Loucy (cell line): ENCODE measurements around the gene TRIM31.

ENCODE experiments used
- EZH2phosphoT487 ChIP-seq: fragments of 200-600 bp; IDR thresholded peaks from 2 replicates; pipeline ENCODE4 v1.6.1; 2018; ENCODE audit warnings: antibody characterized with exemption, mild to moderate bottlenecking, moderate library complexity, borderline replicate concordance
- TF ChIP-seq, protein P1 (sequence below): fragments of 200-600 bp; sonication (generic); conservative IDR thresholded peaks from 2 replicates; pipeline ENCODE4 v1.5.1; 2014; ENCODE audit warnings: mild to moderate bottlenecking, antibody characterized with exemption, low read length

DNA sequence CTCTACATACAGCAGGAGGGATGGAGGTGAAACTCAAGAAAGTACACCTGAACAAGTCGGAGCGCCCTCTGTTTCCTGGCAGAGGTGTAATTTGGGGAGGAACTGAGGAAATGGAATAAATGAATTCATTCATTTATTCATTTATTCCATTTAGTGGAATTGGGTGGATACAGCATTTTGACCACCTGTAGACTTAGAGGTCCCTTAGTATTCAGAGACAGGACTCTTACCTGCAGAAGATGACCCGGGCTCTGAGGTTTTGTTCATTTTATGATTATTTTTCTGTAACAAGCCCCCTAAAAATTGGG lies 9.1 kb downstream of the TRIM31 start:
- TF ChIP-seq EZH2phosphoT487: no peak
- TF ChIP-seq, protein P1, sequence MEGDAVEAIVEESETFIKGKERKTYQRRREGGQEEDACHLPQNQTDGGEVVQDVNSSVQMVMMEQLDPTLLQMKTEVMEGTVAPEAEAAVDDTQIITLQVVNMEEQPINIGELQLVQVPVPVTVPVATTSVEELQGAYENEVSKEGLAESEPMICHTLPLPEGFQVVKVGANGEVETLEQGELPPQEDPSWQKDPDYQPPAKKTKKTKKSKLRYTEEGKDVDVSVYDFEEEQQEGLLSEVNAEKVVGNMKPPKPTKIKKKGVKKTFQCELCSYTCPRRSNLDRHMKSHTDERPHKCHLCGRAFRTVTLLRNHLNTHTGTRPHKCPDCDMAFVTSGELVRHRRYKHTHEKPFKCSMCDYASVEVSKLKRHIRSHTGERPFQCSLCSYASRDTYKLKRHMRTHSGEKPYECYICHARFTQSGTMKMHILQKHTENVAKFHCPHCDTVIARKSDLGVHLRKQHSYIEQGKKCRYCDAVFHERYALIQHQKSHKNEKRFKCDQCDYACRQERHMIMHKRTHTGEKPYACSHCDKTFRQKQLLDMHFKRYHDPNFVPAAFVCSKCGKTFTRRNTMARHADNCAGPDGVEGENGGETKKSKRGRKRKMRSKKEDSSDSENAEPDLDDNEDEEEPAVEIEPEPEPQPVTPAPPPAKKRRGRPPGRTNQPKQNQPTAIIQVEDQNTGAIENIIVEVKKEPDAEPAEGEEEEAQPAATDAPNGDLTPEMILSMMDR: no peak
